Measurements from ENCODE around the gene DYNLT5.

The DYNLT5 gene

GRCh38 chr1:66750577-66750976 lies 1.7 kb upstream of the DYNLT5 start:
- H2BK5ac ChIP-seq (ENCODE audit: low read depth, low read length, poor library complexity): no peak overlapping the region
- H3K79me2 ChIP-seq (ENCODE audit: control insufficient read depth, insufficient read depth, low read length, poor library complexity): no peaks in the 10 kb centered on the region
- H3K4me3 ChIP-seq (ENCODE audit: low read depth, low read length): no peak overlapping the region
- no CpG with 5 or more reads among the region's 3 CpGs for WGBS (ENCODE audit: extremely low coverage, insufficient coverage, insufficient read length)
- H2AK5ac ChIP-seq (ENCODE audit: low read length): no peak overlapping the region
- peaks cover 3 to 7% of the 10 kb centered on the region in 2 experiments for H3K4me1 ChIP-seq (ENCODE audit: control insufficient read depth in 1 of 2, insufficient read depth in 2 of 2, low read length in 2 of 2)
- no peaks in the 10 kb centered on the region for H3K36me3 ChIP-seq (ENCODE audit: control insufficient read depth in 1 of 2, insufficient read depth in 2 of 2, low read length in 2 of 2)
- H3K27ac ChIP-seq (ENCODE audit: low read depth, low read length): no peak overlapping the region
- no peak overlapping the region for H3K14ac ChIP-seq (ENCODE audit: low read length)
- H3K79me1 ChIP-seq (ENCODE audit: low read length): no peaks in the 10 kb centered on the region
- no peak overlapping the region for H4K12ac ChIP-seq (ENCODE audit: low read depth, low read length)
- no peak overlapping the region for H2BK12ac ChIP-seq (ENCODE audit: low read length)
- no peak overlapping the region for H4K8ac ChIP-seq (ENCODE audit: low read depth, low read length)
- no peak for DNase-seq
- no peak overlapping the region for H3K18ac ChIP-seq (ENCODE audit: low read length)
- H3K4ac ChIP-seq (ENCODE audit: low read depth, low read length): no peak overlapping the region
- no peaks in the 10 kb centered on the region for H3K9me3 ChIP-seq (ENCODE audit: insufficient read depth, low read depth, low read length)
- no peak overlapping the region for H3K23ac ChIP-seq (ENCODE audit: low read length)
- H4K91ac ChIP-seq (ENCODE audit: low read depth, low read length): no peak overlapping the region
- H3K9ac ChIP-seq (ENCODE audit: low read length): no peak overlapping the region
- no peak overlapping the region for H3K4me2 ChIP-seq (ENCODE audit: low read length)
- no peaks in the 10 kb centered on the region for H3K27me3 ChIP-seq (ENCODE audit: insufficient read depth, low read length)
- no peak overlapping the region for H2AFZ ChIP-seq (ENCODE audit: insufficient read depth, low read length, poor library complexity)
- no peak overlapping the region for H2BK120ac ChIP-seq (ENCODE audit: insufficient read depth, low read length, poor library complexity)

- no peak overlapping the region for H2BK12ac ChIP-seq (ENCODE audit: low read length)
- no CpG with 5 or more reads among the region's 4 CpGs for WGBS (ENCODE audit: extremely low coverage, insufficient coverage, insufficient read length)
- H3K79me2 ChIP-seq (ENCODE audit: control insufficient read depth, insufficient read depth, low read length, poor library complexity): no peaks in the 10 kb centered on the region
- H3K14ac ChIP-seq (ENCODE audit: low read length): no peak overlapping the region
- H3K4me2 ChIP-seq (ENCODE audit: low read length): no peak overlapping the region
- no peak overlapping the region for H3K4me3 ChIP-seq (ENCODE audit: low read depth, low read length)
- no peak overlapping the region for H3K4ac ChIP-seq (ENCODE audit: low read depth, low read length)
- H3K9me3 ChIP-seq (ENCODE audit: insufficient read depth, low read depth, low read length): no peaks in the 10 kb centered on the region
- H3K23ac ChIP-seq (ENCODE audit: low read length): no peak overlapping the region
- no peak overlapping the region for H2BK5ac ChIP-seq (ENCODE audit: low read depth, low read length, poor library complexity)
- H3K79me1 ChIP-seq (ENCODE audit: low read length): no peaks in the 10 kb centered on the region
- H3K18ac ChIP-seq (ENCODE audit: low read length): no peak overlapping the region
- H2AFZ ChIP-seq (ENCODE audit: insufficient read depth, low read length, poor library complexity): no peak overlapping the region
- H2AK5ac ChIP-seq (ENCODE audit: low read length): no peak overlapping the region
- no peak overlapping the region for H4K91ac ChIP-seq (ENCODE audit: low read depth, low read length)
- peaks cover 3 to 7% of the 10 kb centered on the region in 2 experiments for H3K4me1 ChIP-seq (ENCODE audit: control insufficient read depth in 1 of 2, insufficient read depth in 2 of 2, low read length in 2 of 2)
- no peak overlapping the region for H4K8ac ChIP-seq (ENCODE audit: low read depth, low read length)
- H3K27me3 ChIP-seq (ENCODE audit: insufficient read depth, low read length): no peaks in the 10 kb centered on the region
- H3K36me3 ChIP-seq (ENCODE audit: control insufficient read depth in 1 of 2, insufficient read depth in 2 of 2, low read length in 2 of 2): no peaks in the 10 kb centered on the region
- DNase-seq: no peak
- no peak overlapping the region for H3K27ac ChIP-seq (ENCODE audit: low read depth, low read length)
- H4K12ac ChIP-seq (ENCODE audit: low read depth, low read length): no peak overlapping the region
- H3K9ac ChIP-seq (ENCODE audit: low read length): no peak overlapping the region
- H2BK120ac ChIP-seq (ENCODE audit: insufficient read depth, low read length, poor library complexity): no peak overlapping the region
These were observed 1.1 kb upstream of the DYNLT5 start for GRCh38 chr1:66751160-66751559.

GRCh38 chr1:66752671-66753371 lies 562 bp downstream of the DYNLT5 start:
- no peaks in the 10 kb centered on the region for H3K79me1 ChIP-seq (ENCODE audit: low read length)
- H4K91ac ChIP-seq (ENCODE audit: low read depth, low read length): no peak overlapping the region
- no peak overlapping the region for H2BK12ac ChIP-seq (ENCODE audit: low read length)
- H2BK5ac ChIP-seq (ENCODE audit: low read depth, low read length, poor library complexity): no peak overlapping the region
- no peaks in the 10 kb centered on the region for H3K27me3 ChIP-seq (ENCODE audit: insufficient read depth, low read length)
- peak overlapping the region; percentile 80 for H3K4me2 ChIP-seq (ENCODE audit: low read length)
- H3K9ac ChIP-seq (ENCODE audit: low read length): no peak overlapping the region
- H3K36me3 ChIP-seq (ENCODE audit: control insufficient read depth in 1 of 2, insufficient read depth in 2 of 2, low read length in 2 of 2): no peaks in the 10 kb centered on the region
- H3K27ac ChIP-seq (ENCODE audit: low read depth, low read length): no peak overlapping the region
- peak overlapping the region; percentile 23 for H2AFZ ChIP-seq (ENCODE audit: insufficient read depth, low read length, poor library complexity)
- H3K18ac ChIP-seq (ENCODE audit: low read length): no peak overlapping the region
- no peak overlapping the region for H4K12ac ChIP-seq (ENCODE audit: low read depth, low read length)
- H3K14ac ChIP-seq (ENCODE audit: low read length): no peak overlapping the region
- H3K9me3 ChIP-seq (ENCODE audit: insufficient read depth, low read depth, low read length): no peaks in the 10 kb centered on the region
- no peaks in the 10 kb centered on the region for H3K79me2 ChIP-seq (ENCODE audit: control insufficient read depth, insufficient read depth, low read length, poor library complexity)
- no CpG with 5 or more reads among the region's 18 CpGs for WGBS (ENCODE audit: extremely low coverage, insufficient coverage, insufficient read length)
- H3K4me1 ChIP-seq (ENCODE audit: control insufficient read depth in 1 of 2, insufficient read depth in 2 of 2, low read length in 2 of 2): peaks cover 3 to 7% of the 10 kb centered on the region in 2 experiments
- no peak overlapping the region for H2AK5ac ChIP-seq (ENCODE audit: low read length)
- H3K4ac ChIP-seq (ENCODE audit: low read depth, low read length): no peak overlapping the region
- H3K4me3 ChIP-seq (ENCODE audit: low read depth, low read length): peak overlapping the region; percentile 18
- no peak overlapping the region for H3K23ac ChIP-seq (ENCODE audit: low read length)
- no peak overlapping the region for H2BK120ac ChIP-seq (ENCODE audit: insufficient read depth, low read length, poor library complexity)
- DNase-seq: no peak
- no peak overlapping the region for H4K8ac ChIP-seq (ENCODE audit: low read depth, low read length)

- H2AFZ ChIP-seq (ENCODE audit: insufficient read depth, low read length, poor library complexity): no peak overlapping the region
- H2BK5ac ChIP-seq (ENCODE audit: low read depth, low read length, poor library complexity): no peak overlapping the region
- WGBS (ENCODE audit: extremely low coverage, insufficient coverage, insufficient read length): no CpG with 5 or more reads among the region's 6 CpGs
- H3K4ac ChIP-seq (ENCODE audit: low read depth, low read length): no peak overlapping the region
- H2AK5ac ChIP-seq (ENCODE audit: low read length): no peak overlapping the region
- no peak overlapping the region for H3K9ac ChIP-seq (ENCODE audit: low read length)
- no peaks in the 10 kb centered on the region for H3K79me2 ChIP-seq (ENCODE audit: control insufficient read depth, insufficient read depth, low read length, poor library complexity)
- H3K36me3 ChIP-seq (ENCODE audit: control insufficient read depth in 1 of 2, insufficient read depth in 2 of 2, low read length in 2 of 2): no peaks in the 10 kb centered on the region
- no peak overlapping the region for H3K14ac ChIP-seq (ENCODE audit: low read length)
- H3K27ac ChIP-seq (ENCODE audit: low read depth, low read length): no peak overlapping the region
- no peak overlapping the region for H2BK12ac ChIP-seq (ENCODE audit: low read length)
- no peak overlapping the region for H3K4me2 ChIP-seq (ENCODE audit: low read length)
- H3K18ac ChIP-seq (ENCODE audit: low read length): no peak overlapping the region
- H3K9me3 ChIP-seq (ENCODE audit: insufficient read depth, low read depth, low read length): no peaks in the 10 kb centered on the region
- no peak overlapping the region for H4K91ac ChIP-seq (ENCODE audit: low read depth, low read length)
- no peak overlapping the region for H2BK120ac ChIP-seq (ENCODE audit: insufficient read depth, low read length, poor library complexity)
- H4K12ac ChIP-seq (ENCODE audit: low read depth, low read length): no peak overlapping the region
- H3K4me1 ChIP-seq (ENCODE audit: control insufficient read depth in 1 of 2, insufficient read depth in 2 of 2, low read length in 2 of 2): no peaks in the 10 kb centered on the region
- no peak overlapping the region for H4K8ac ChIP-seq (ENCODE audit: low read depth, low read length)
- no peak overlapping the region for H3K23ac ChIP-seq (ENCODE audit: low read length)
- no peak overlapping the region for H3K4me3 ChIP-seq (ENCODE audit: low read depth, low read length)
- no peak for DNase-seq
- no peaks in the 10 kb centered on the region for H3K79me1 ChIP-seq (ENCODE audit: low read length)
- no peaks in the 10 kb centered on the region for H3K27me3 ChIP-seq (ENCODE audit: insufficient read depth, low read length)
These were observed 5.5 kb downstream of the DYNLT5 start for GRCh38 chr1:66757722-66758240.
